H54 (cell line): ENCODE data around the gene TMEM106C.

Experiments used
- DNase-seq: peaks from one replicate; pipeline ENCODE4 v3.0.0; 2011; ENCODE audit warnings: low spot score, mixed read lengths; ENCODE audit not compliant: insufficient read length
- FAIRE-seq: peaks from 3 replicates; lab custom pipeline; 2011; peaks lifted over from hg19 to GRCh38; lab: Jason Lieb, UNC
- POLR2A ChIP-seq: IDR thresholded peaks from 2 replicates; pipeline ENCODE4 v1.6.1; 2011; ENCODE audit warnings: low read depth, mild to moderate bottlenecking, low read length

TMEM106C gene

DNA sequence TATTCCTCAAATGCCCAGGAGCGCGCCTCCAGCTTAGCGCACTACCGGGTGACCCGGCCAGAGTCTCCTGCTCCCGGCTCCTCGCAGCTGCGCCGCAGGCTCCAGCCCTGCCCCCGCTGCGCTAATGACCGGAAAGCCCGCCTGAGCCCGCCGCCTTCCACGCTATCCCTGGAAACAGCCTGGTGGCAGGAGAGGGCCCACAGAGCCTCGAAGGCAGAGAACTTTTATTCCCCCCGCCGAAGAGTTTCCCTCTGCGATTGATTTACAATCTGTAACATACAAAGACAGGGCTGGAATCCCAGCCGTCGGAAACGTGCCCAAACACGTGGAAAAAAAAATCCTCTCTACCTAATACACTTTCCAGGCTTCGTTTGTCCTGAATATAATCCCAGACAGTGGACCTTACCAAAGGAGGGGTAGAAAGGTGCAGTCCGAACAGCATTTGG is 39.4 kb downstream of the TMEM106C start:
- no peak for TF ChIP-seq POLR2A
- no peak for DNase-seq
- FAIRE-seq, result no peak

GRCh38 chr12:48003226-48004052 is 40.0 kb downstream of the TMEM106C start:
- TF ChIP-seq POLR2A, result no peak
- no peak for DNase-seq
- no peak for FAIRE-seq

- DNase-seq, result no peak
- no peak for FAIRE-seq
- TF ChIP-seq POLR2A, result no peak
These were observed 40.9 kb downstream of the TMEM106C start, which contains the start of gene COL2A1 for GRCh38 chr12:48004053-48004941. COL2A1 (minus strand) TSS chr12:48004476; CDS start chr12:48004321, 155 bp downstream.

GRCh38 chr12:48005001-48005749 is 41.8 kb downstream of the TMEM106C start:
- FAIRE-seq, result no peak
- no peak for DNase-seq
- TF ChIP-seq POLR2A, result no peak

DNA sequence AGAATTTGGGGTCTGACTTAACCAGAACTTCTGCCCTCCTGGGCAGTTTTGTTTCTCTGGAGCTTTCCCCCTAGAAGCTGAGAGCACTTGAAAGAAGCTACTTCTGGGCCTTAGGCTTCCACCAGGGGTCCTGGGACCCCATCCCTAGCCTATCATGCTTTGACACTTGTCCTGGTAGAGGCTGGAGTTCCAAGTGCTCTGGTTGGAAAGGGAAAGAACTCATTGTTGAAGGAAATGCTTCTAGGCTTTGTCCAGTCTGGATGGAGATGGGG is 42.3 kb downstream of the TMEM106C start:
- FAIRE-seq, result no peak
- TF ChIP-seq POLR2A, result no peak
- DNase-seq, result no peak

- FAIRE-seq (no peak), DNase-seq (no peak)
- TF ChIP-seq POLR2A, result no peak
These were observed 43.8 kb downstream of the TMEM106C start for GRCh38 chr12:48007206-48007605.

DNA sequence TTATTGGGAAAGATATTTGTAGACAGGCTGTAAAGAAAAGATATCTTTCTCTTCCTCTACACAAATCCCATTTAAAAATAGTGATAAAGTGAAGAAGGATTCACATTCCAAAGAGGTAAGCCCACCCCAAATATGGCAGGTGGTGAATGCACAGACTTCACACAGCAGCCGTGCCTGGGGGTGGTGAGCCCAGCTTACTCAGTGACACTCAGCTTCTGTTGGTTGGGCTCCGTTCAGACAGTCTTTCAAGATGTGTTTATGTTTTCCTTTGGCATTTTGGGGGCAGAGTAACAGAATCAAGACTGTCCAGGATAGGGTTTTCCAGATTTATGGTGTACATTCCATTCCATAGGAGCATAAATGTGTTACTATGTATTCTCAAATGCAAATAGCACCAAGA is 45.0 kb downstream of the TMEM106C start:
- no peak for TF ChIP-seq POLR2A
- no peak for FAIRE-seq
- DNase-seq, result no peak

DNA sequence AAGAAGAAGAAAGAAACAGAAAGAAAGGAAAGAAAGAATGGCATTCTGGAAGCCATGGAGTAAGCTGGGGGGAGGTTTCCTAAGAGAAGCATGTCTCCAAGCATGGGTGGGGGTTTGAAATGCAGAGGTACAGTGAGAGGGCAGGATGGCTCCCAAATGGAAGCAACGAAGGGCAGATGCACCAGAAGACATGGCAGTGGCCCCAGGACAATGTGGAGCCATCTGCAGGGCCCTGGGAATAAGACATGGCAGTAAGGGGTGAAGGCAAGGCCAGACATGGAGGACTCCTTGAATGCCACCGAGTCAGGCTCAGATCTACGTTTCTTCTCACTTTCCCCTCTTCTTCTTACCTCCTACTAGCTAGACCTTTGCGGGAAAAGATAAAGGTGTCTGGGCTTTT is 45.6 kb downstream of the TMEM106C start:
- TF ChIP-seq POLR2A, result no peak
- DNase-seq, result no peak
- no peak for FAIRE-seq

DNA sequence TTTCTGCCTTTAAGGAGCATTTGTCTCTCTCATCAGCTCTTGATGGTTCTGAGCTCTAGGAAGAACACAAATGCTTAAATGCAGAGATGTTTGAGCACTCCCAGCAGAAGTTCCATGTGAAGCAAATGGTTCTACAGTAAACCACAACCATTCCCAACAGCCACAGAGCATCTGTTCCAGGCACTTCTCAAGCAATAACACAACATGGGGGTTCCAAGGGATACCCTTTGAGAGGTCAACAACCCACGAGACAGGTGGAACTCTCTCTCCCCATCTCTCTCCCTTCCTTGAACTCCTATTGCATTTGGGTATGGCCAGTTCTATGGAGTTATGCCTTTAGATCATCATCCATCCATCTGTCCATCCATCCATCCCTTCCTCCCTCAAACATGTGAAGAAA is 46.1 kb downstream of the TMEM106C start:
- no peak for TF ChIP-seq POLR2A
- no peak for FAIRE-seq

DNA sequence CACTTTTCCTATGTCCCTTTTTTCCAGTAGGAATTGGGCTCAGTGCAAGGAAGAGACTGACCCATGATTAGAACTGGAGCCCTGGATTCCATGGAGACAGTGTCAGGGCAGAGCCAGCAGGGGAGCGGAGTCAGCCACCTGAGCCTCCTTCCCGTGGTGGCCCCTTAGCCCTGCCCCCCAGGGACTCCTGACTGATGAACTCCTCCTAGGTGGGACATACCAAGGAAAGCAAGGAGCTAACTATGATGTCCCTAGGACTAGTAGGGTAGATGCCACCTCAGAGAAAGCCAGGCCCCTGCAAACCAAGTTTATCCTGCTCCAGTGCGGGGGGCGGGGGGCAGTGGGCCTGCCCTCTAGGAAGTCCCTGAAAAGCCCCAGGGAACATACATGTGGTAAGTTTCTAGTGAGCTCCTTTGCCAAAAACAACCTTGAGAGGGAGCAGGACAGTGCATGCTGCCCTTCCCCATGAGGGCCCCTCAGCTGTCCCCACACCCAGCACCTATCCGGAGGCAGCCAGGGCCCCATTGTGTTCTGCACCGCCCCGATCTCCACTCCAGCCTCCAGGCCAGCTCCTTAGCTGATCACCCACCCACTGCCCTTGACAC is 47.1 kb downstream of the TMEM106C start:
- FAIRE-seq (no peak), DNase-seq (no peak)
- no peak for TF ChIP-seq POLR2A

More for the DNA sequence above, 46.1 kb downstream of the TMEM106C start:
- DNase-seq, result no peak

- no peak for TF ChIP-seq POLR2A
- DNase-seq (no peak), FAIRE-seq (no peak)
These were observed 48.7 kb downstream of the TMEM106C start for GRCh38 chr12:48012070-48012469.

GRCh38 chr12:48013287-48013686 is 49.9 kb downstream of the TMEM106C start:
- no peak for TF ChIP-seq POLR2A
- FAIRE-seq (no peak), DNase-seq (no peak)

- TF ChIP-seq POLR2A, result no peak
- DNase-seq (no peak), FAIRE-seq (no peak)
These were observed 51.7 kb downstream of the TMEM106C start for GRCh38 chr12:48015129-48015528.

DNA sequence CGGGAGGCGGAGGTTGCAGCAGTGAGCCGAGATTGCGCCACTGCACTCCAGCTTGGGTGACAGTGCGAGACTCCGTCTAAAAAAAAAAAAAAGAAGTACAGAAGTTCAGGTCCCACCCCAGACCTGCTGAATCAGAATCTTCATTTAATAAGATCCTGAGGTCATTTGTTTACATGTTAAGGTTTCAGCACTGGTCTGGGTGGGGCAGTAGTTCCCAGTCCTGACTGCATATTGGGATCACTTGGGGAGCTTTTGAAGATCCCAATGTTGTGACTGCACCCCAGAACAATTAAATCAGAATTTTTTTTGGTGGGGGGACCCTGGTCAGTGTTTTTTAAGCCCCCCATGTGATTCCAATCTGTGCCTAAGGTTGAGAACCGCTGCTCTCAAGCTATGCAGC is 52.6 kb downstream of the TMEM106C start:
- no peak for FAIRE-seq
- TF ChIP-seq POLR2A, result no peak
- DNase-seq, result no peak
